HepG2 (cell line): Measurements from ENCODE around the gene ZDHHC16. TPM values are rescaled to one million over a fixed set of nuclear protein-coding genes. Genes with fewer than 3 reads are reported as not detected.
A peak's percentile ranks its signal among the peaks of the same experiment; 100 is the strongest.

ENCODE experiments used
- ATF3 ChIP-seq: sonication (generic); formaldehyde crosslinking; IDR thresholded peaks from 2 replicates; pipeline ENCODE4 v1.4.0; 2020; ENCODE audit warnings: missing genetic modification reagents
- ERF ChIP-seq: IDR thresholded peaks from 2 replicates; pipeline ENCODE4 v1.6.1; 2018; ENCODE audit warnings: missing biosample characterization, missing genetic modification reagents
- KAT8 ChIP-seq: IDR thresholded peaks from 2 replicates; pipeline ENCODE4 v1.6.1; 2016; ENCODE audit warnings: missing genetic modification reagents, missing compliant biosample characterization
- KLF16 ChIP-seq, 2 experiments: sonication (generic) in 1 of 2; formaldehyde crosslinking in 1 of 2; IDR thresholded peaks; 2 replicates each; pipeline versions ENCODE4 v1.6.1 to v1.8.0; 2016 to 2023; ENCODE audit warnings: missing genetic modification reagents in 2 of 2, missing compliant biosample characterization in 1 of 2
- ZBTB40 ChIP-seq, 2 experiments: fragments of 450-650 bp in 1 of 2; sonication (generic) in 1 of 2; formaldehyde crosslinking in 1 of 2; IDR thresholded peaks; 2 replicates each; pipeline versions ENCODE4 v1.6.1 to v1.8.0; 2016 to 2022; ENCODE audit warnings: antibody characterized with exemption in 1 of 2, mild to moderate bottlenecking in 1 of 2, missing genetic modification reagents in 1 of 2
- ZNF773 ChIP-seq: sonication (generic); formaldehyde crosslinking; IDR thresholded peaks from 2 replicates; pipeline ENCODE4 v1.4.0; 2020; ENCODE audit warnings: missing genetic modification reagents, borderline replicate concordance
- ZNF83 ChIP-seq: sonication (generic); formaldehyde crosslinking; IDR thresholded peaks from 2 replicates; pipeline ENCODE4 v1.4.0; 2020; ENCODE audit warnings: missing genetic modification reagents, mild to moderate bottlenecking, borderline replicate concordance
- ZSCAN22 ChIP-seq: sonication (generic); formaldehyde crosslinking; IDR thresholded peaks from 2 replicates; pipeline ENCODE4 v1.4.0; 2020; ENCODE audit warnings: mild to moderate bottlenecking, missing genetic modification reagents
- polyA plus RNA-seq, 8 experiments: library from polyadenylated mRNA; depleted of rRNA in 3 of 8; stranded (reverse) in 7 of 8; unstranded in 1 of 8; fragments of >200 nt; fragmentation: Illumina TruSeq in 4 of 8; extraction: Trizol in 4 of 8; gene quantifications; 2 replicates each; pipeline versions ENCODE4 v1.2.1 to v1.2.3, GENCODE V29; 2011 to 2016; ENCODE audit warnings: low read depth in 4 of 8, missing spikeins in 1 of 8, mixed read lengths in 1 of 8; ENCODE audit not compliant: insufficient read depth in 1 of 8
- total RNA-seq, 5 experiments: library from RNA; depleted of rRNA; stranded (reverse); fragments of >200 nt; fragmentation: Illumina TruSeq; extraction: Trizol; gene quantifications; 2 replicates each; pipeline ENCODE4 v1.2.3, GENCODE V29; 2016; ENCODE audit warnings: low read depth in 1 of 5
- TF ChIP-seq, protein P1 (sequence below): sonication (generic); formaldehyde crosslinking; IDR thresholded peaks from 2 replicates; pipeline ENCODE4 v1.5.0; 2020; ENCODE audit warnings: missing genetic modification reagents
- TF ChIP-seq, protein P2 (sequence below): sonication (generic); formaldehyde crosslinking; IDR thresholded peaks from 2 replicates; pipeline ENCODE4 v1.5.1; 2020; ENCODE audit warnings: mild to moderate bottlenecking, missing genetic modification reagents, moderate library complexity
- TF ChIP-seq, protein P3 (sequence below): IDR thresholded peaks from 2 replicates; pipeline ENCODE4 v1.6.1; 2012; ENCODE audit warnings: inconsistent platforms
- TF ChIP-seq, protein P4 (sequence below): sonication (generic); formaldehyde crosslinking; IDR thresholded peaks from 2 replicates; pipeline ENCODE4 v1.5.0; 2020; ENCODE audit warnings: missing genetic modification reagents

Gene ZDHHC16
- total and polyA plus RNA-seq, 2 of the 13 experiments (the other 11 are each of a cell fraction or from before 2014, with no cell fraction given) = 40.8 to 41.8 TPM

DNA sequence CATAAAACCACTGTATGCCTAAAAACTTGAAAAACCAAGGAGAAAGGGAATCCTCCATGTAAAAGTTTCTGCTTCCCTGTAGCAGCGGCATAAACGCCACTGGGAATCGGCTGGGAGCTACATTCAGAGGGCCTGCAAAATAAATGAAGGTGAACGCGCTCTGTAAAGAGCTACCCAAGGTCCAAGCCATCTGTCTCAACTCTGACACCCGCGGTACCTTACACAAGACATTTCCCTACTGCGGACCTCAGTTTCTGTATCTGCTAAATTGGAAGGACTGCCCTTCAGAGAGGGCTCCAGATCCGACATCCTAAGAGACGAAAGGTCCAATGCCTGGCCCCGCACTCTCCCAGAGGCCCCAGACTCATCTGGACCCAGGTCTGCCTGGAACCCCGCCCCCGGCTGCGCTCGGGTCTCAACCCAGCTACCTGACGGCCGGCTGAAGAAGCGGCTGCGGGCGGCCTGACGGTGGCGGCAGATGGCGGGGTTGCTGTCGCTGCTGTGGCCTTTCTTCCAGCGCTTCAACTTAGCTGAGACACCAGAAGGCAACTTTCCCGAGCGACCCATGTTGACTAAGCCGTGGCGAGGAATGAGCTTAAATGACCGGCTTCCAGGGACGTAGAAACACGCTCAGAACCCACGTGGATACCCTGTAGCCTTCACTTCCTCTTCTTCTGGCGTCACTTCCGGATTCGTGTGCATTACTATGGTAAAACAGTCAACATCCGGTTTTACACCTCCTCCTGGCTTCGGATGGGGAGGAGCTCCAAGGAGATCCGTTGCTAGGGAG, 45.1 kb upstream of the ZDHHC16 start, which contains the start of gene RRP12 (continued):
- TF ChIP-seq ZBTB40 (IDR thresholded peaks at IDR 0.05) (peak; percentile 89), ZBTB40 (CRISPR knock-in tag; IDR thresholded peaks at IDR 0.05) (no peak), ZNF83 (no peak), ERF (CRISPR knock-in tag) (peak; percentile 77; the same call in 1 of the 2 replicates), KAT8 (CRISPR knock-in tag) (peak; percentile 92), ZSCAN22 (no peak), ATF3 (no peak), ZNF773 (no peak), KLF16 (CRISPR knock-in tag; IDR thresholded peaks at IDR 0.05) (peak in 1 of 2 experiments; percentile 76; a peak in 1 of 4 replicates)
- TF ChIP-seq, protein P1, sequence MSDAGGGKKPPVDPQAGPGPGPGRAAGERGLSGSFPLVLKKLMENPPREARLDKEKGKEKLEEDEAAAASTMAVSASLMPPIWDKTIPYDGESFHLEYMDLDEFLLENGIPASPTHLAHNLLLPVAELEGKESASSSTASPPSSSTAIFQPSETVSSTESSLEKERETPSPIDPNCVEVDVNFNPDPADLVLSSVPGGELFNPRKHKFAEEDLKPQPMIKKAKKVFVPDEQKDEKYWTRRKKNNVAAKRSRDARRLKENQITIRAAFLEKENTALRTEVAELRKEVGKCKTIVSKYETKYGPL (CRISPR knock-in tag) = peak; percentile 38; the same call in 1 of the 2 replicates
- TF ChIP-seq, protein P2, sequence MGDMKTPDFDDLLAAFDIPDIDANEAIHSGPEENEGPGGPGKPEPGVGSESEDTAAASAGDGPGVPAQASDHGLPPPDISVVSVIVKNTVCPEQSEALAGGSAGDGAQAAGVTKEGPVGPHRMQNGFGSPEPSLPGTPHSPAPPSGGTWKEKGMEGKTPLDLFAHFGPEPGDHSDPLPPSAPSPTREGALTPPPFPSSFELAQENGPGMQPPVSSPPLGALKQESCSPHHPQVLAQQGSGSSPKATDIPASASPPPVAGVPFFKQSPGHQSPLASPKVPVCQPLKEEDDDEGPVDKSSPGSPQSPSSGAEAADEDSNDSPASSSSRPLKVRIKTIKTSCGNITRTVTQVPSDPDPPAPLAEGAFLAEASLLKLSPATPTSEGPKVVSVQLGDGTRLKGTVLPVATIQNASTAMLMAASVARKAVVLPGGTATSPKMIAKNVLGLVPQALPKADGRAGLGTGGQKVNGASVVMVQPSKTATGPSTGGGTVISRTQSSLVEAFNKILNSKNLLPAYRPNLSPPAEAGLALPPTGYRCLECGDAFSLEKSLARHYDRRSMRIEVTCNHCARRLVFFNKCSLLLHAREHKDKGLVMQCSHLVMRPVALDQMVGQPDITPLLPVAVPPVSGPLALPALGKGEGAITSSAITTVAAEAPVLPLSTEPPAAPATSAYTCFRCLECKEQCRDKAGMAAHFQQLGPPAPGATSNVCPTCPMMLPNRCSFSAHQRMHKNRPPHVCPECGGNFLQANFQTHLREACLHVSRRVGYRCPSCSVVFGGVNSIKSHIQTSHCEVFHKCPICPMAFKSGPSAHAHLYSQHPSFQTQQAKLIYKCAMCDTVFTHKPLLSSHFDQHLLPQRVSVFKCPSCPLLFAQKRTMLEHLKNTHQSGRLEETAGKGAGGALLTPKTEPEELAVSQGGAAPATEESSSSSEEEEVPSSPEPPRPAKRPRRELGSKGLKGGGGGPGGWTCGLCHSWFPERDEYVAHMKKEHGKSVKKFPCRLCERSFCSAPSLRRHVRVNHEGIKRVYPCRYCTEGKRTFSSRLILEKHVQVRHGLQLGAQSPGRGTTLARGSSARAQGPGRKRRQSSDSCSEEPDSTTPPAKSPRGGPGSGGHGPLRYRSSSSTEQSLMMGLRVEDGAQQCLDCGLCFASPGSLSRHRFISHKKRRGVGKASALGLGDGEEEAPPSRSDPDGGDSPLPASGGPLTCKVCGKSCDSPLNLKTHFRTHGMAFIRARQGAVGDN (CRISPR knock-in tag) = peak; percentile 83
- TF ChIP-seq, protein P3, sequence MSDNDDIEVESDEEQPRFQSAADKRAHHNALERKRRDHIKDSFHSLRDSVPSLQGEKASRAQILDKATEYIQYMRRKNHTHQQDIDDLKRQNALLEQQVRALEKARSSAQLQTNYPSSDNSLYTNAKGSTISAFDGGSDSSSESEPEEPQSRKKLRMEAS = peak; percentile 99
- TF ChIP-seq, protein P4, sequence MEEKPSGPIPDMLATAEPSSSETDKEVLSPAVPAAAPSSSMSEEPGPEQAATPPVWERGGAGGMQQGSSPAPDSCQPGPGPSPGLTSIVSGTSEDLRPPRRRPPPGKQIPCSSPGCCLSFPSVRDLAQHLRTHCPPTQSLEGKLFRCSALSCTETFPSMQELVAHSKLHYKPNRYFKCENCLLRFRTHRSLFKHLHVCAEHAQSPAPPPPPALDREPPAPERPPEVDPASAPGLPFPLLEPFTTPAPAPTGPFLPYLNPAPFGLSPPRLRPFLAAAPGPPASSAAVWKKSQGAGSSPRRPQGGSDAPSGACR (CRISPR knock-in tag) = no peak
